GM12864 (cell line): ENCODE data around the gene KCNA10.

Experiments used
- DNase-seq: peaks from one replicate; pipeline ENCODE4 v3.0.0-alpha.2; 2011; ENCODE audit warnings: low read depth
- H3K4me3 ChIP-seq: 2 replicates; pipeline ENCODE4 v1.5.1; 2011; ENCODE audit warnings: mild to moderate bottlenecking, low read depth, low read length, control low read depth
- TF ChIP-seq, protein P1 (sequence below): IDR thresholded peaks from 2 replicates; pipeline ENCODE4 v1.5.1; 2011; ENCODE audit warnings: low read depth, mild to moderate bottlenecking, moderate library complexity, low read length, control low read depth, inconsistent platforms; ENCODE audit errors: missing control alignments

Gene KCNA10

DNA sequence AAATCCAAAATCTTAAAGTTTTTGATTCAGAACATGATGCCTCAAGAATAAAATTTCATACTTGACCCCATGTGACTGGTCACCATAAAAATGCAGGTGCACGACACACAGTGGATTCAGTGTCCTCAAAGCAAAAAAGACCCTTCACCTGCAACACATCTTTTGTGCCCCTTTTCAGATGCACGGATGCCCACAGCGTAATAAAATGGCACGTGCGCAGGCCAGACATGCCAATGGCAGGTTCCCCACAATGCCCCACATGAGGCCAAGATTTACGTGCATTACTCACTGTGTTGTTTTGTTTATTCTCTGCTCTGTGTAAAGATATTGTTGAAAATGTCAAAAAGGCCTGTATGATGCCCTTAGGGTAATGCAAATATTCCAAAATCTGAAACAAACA lies 9.3 kb downstream of the KCNA10 start:
- TF ChIP-seq, protein P1, sequence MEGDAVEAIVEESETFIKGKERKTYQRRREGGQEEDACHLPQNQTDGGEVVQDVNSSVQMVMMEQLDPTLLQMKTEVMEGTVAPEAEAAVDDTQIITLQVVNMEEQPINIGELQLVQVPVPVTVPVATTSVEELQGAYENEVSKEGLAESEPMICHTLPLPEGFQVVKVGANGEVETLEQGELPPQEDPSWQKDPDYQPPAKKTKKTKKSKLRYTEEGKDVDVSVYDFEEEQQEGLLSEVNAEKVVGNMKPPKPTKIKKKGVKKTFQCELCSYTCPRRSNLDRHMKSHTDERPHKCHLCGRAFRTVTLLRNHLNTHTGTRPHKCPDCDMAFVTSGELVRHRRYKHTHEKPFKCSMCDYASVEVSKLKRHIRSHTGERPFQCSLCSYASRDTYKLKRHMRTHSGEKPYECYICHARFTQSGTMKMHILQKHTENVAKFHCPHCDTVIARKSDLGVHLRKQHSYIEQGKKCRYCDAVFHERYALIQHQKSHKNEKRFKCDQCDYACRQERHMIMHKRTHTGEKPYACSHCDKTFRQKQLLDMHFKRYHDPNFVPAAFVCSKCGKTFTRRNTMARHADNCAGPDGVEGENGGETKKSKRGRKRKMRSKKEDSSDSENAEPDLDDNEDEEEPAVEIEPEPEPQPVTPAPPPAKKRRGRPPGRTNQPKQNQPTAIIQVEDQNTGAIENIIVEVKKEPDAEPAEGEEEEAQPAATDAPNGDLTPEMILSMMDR = no peak
- DNase-seq = no peak
- H3K4me3 ChIP-seq = no peak overlapping the region

DNA sequence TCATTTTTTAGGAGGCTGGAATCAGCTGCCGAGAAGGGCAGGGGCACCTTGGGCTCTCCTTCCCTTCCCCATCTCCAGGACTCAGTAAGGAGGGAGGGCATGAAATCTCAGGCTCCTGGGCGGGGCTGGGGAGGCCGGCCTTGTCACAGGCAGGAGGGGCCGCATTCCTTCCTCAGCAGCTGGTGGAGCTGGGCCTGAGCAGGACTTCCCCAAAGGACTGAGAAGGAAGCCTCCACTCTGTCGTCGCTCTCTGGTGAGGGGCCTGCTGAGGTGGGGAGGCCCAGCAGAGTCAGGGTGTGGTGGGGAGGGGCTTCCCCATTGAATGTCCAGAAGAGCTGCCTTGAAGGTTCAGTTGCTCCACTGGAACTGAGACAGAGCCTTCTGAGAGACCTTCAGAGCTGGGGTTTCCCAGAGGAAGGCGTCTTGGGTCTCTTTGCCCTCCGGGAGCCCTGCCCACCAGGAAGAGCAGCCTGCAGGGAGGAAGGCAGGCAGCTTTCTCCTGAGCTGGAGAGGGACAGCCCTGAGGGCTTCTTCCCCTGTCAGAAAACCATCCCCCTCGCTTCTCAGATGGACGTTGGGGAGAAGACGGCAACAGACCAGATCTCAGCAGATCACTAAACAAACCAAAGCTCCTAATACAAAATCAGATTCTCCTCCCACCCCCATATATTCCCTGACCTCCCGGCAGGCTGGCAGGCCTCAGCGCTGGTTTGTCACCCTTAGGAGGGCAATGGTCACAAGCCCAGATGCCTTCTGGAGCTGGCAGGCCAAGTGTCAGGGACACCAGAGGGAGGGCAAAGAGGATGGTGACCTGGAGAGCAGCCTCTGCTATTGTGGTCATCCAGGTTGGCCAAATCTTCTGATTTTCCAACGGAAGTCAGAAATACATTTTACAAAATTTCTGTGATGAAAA lies 10.7 kb downstream of the KCNA10 start:
- no peak for DNase-seq

DNA sequence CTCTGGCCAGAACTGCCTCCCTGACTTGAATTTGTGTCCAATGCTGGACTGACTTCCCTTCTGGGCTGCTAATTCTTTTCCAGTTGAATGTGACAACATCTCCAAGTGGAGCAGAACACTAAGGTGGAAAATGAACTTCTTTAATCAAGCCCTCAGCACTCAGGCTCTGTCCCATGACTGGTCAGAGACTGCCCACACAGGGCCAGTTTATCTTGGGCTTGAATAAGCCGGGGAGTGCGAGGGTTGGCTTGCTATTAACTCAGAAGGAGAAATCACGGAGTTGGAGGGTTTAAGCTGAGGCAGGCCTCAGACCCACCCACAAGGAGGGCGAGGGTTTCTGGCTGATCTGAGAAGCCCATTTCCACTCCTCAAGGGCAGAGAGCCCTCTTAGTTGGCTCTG lies 12.4 kb downstream of the KCNA10 start:
- DNase-seq = no peak
- no peak overlapping the region for H3K4me3 ChIP-seq
- TF ChIP-seq, protein P1 = no peak

More for the DNA sequence above, 10.7 kb downstream of the KCNA10 start:
- TF ChIP-seq, protein P1 = no peak
- no peak overlapping the region for H3K4me3 ChIP-seq

DNA sequence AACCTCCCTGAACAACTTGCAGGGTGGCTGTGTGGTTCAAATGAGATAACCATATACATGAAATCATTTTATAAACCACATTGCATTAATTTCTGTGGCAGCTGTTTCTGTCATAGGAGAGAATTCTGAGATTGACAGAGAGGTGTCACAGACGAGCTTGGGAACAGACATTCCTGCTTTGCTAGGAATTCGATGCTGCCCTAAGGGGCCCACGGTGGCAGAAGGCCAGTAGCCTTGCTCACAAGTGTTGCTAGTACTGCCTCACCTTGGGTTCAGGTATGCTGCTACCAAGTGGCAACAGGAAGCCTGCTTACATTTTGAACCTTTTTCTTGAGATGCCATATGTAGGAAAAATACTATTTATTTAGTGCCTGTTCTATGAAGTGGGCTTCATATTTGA lies 13.4 kb downstream of the KCNA10 start:
- TF ChIP-seq, protein P1 = no peak
- no peak overlapping the region for H3K4me3 ChIP-seq
- DNase-seq = no peak

DNA sequence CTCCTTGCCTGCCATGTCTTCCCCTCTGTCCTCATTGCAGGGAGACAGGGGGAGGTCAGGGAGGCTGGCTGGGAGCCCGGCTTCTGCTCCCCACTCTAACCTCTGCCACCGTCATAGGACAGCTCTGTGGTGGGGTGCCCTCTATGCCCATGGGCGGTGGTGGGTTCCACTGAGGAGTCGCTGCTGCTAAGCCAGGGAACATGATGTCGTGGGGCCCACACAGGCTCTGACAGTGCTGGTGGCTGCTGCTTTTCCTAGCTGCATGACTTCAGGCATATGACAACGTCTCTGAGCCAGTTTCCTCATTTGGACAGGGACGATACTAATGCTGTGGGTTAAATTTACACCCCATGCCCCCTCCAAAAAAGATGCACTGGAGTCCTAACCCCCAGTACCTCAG lies 14.7 kb downstream of the KCNA10 start:
- TF ChIP-seq, protein P1 = no peak
- DNase-seq = no peak
- H3K4me3 ChIP-seq = no peak overlapping the region

DNA sequence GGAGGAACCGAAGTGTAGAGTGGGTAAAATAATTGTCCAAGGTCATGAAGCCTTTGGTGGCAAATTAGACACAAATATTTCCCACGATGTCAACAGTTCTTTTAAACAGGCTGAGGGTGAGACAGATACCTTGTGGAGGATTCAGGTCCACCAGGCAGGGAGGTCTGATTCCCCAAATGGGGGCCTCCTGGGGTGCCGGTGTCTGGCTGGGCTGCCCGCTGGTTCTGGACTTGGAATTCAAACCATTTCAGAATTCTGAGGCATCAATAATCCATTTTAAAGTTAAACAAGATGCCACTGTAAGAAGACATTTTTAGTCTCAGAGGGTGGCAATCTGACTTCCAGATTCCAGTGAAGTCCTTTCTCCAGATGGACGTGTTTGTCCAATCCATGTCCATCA lies 15.5 kb downstream of the KCNA10 start:
- no peak for DNase-seq
- TF ChIP-seq, protein P1 = no peak
- H3K4me3 ChIP-seq = no peak overlapping the region
